A549 (cell line): ENCODE measurements around the gene RTCB.

Experiments
- CEBPB ChIP-seq, 2 experiments: fragments of >200 bp in 1 of 2; sonication (Bioruptor Twin) in 1 of 2; formaldehyde crosslinking in 1 of 2; IDR thresholded peaks; 2 replicates each; pipeline ENCODE4 v1.6.1; 2012 to 2016
- ESRRA ChIP-seq: fragments of 150-350 bp; IDR thresholded peaks from 2 replicates; pipeline ENCODE4 v1.6.1; 2014; ENCODE audit warnings: mild to moderate bottlenecking, low read length, borderline replicate concordance
- FOSL2 ChIP-seq, 2 experiments: fragments of 450-650 bp in 1 of 2; fragments of >200 bp in 1 of 2; sonication (Bioruptor Twin) in 1 of 2; formaldehyde crosslinking; IDR thresholded peaks; 2 replicates each; pipeline versions ENCODE4 v1.5.0 to v1.6.1; 2016 to 2020; ENCODE audit warnings: mild to moderate bottlenecking in 1 of 2, moderate library complexity in 1 of 2
- JUN ChIP-seq, 2 experiments: fragments of >200 bp; sonication (Bioruptor Twin); formaldehyde crosslinking; IDR thresholded peaks; 2 replicates in 1 of 2; 3 replicates in 1 of 2; pipeline ENCODE4 v1.6.1; 2016 to 2017
- KDM1A ChIP-seq: fragments of 200-600 bp; sonication (generic); IDR thresholded peaks from 2 replicates; pipeline ENCODE4 v1.6.1; 2016; ENCODE audit warnings: low read depth, mild to moderate bottlenecking
- MAZ ChIP-seq: fragments of 150-350 bp; IDR thresholded peaks from 2 replicates; pipeline ENCODE4 v1.6.1; 2014; ENCODE audit warnings: antibody characterized with exemption, low read depth, low read length, borderline replicate concordance
- MYC ChIP-seq: IDR thresholded peaks from 2 replicates; pipeline ENCODE4 v1.6.1; 2012; ENCODE audit warnings: mild to moderate bottlenecking, inconsistent platforms, low read length, improper control_type of control experiment, borderline replicate concordance
- POLR2A ChIP-seq: IDR thresholded peaks from 2 replicates; pipeline ENCODE4 v1.6.1; 2012; ENCODE audit warnings: mild to moderate bottlenecking, low read length
- RAD21 ChIP-seq, 2 experiments: fragments of >200 bp in 1 of 2; sonication (Bioruptor Twin) in 1 of 2; formaldehyde crosslinking in 1 of 2; IDR thresholded peaks in 1 of 2; conservative IDR thresholded peaks in 1 of 2; 2 replicates in 1 of 2; 3 replicates in 1 of 2; pipeline ENCODE4 v1.6.1; 2012 to 2018; ENCODE audit warnings: inconsistent platforms in 1 of 2
- SMC3 ChIP-seq: fragments of >200 bp; sonication (Bioruptor Twin); formaldehyde crosslinking; IDR thresholded peaks from 3 replicates; pipeline ENCODE4 v1.6.1; 2018; ENCODE audit warnings: inconsistent platforms
- ZFP36 ChIP-seq: fragments of 450-650 bp; IDR thresholded peaks from 2 replicates; pipeline ENCODE4 v1.6.1; 2014; ENCODE audit warnings: borderline replicate concordance; ENCODE audit not compliant: partially characterized antibody
- TF ChIP-seq, protein P1 (sequence below): fragments of >200 bp; sonication (Bioruptor Twin); formaldehyde crosslinking; IDR thresholded peaks from 3 replicates; pipeline ENCODE4 v1.5.1; 2016
- TF ChIP-seq, protein P2 (sequence below): IDR thresholded peaks from 2 replicates; pipeline ENCODE4 v1.6.1; 2012
- TF ChIP-seq, protein P3 (sequence below): fragments of 200-600 bp; sonication (generic); IDR thresholded peaks from 2 replicates; pipeline ENCODE4 v1.6.1; 2016; ENCODE audit warnings: antibody characterized with exemption, mild to moderate bottlenecking, moderate library complexity

DNA sequence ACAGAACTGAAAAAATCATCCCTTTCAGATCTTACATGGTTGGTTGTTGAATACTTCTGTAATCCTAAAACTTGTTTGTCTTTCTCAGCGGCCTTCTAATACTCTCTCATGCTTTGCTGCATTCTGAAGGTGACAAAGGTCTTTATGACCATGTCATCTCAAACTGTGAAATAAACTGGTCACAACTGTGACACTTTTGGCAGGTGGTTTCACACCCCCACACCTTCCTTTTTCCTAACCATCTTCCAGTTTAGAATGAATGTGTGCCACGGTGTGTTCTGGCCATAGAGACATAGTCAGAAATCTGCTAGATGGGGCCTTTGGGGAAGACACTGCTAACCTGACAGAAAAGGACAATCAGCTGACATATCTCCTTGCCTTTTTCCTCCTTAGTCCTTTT, 69.1 kb downstream of the RTCB start:
- TF ChIP-seq, protein P1, sequence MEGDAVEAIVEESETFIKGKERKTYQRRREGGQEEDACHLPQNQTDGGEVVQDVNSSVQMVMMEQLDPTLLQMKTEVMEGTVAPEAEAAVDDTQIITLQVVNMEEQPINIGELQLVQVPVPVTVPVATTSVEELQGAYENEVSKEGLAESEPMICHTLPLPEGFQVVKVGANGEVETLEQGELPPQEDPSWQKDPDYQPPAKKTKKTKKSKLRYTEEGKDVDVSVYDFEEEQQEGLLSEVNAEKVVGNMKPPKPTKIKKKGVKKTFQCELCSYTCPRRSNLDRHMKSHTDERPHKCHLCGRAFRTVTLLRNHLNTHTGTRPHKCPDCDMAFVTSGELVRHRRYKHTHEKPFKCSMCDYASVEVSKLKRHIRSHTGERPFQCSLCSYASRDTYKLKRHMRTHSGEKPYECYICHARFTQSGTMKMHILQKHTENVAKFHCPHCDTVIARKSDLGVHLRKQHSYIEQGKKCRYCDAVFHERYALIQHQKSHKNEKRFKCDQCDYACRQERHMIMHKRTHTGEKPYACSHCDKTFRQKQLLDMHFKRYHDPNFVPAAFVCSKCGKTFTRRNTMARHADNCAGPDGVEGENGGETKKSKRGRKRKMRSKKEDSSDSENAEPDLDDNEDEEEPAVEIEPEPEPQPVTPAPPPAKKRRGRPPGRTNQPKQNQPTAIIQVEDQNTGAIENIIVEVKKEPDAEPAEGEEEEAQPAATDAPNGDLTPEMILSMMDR, result no peak
- no peak for TF ChIP-seq KDM1A
- TF ChIP-seq, protein P2, sequence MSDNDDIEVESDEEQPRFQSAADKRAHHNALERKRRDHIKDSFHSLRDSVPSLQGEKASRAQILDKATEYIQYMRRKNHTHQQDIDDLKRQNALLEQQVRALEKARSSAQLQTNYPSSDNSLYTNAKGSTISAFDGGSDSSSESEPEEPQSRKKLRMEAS, result no peak
- TF ChIP-seq POLR2A, result no peak
- TF ChIP-seq, protein P3, sequence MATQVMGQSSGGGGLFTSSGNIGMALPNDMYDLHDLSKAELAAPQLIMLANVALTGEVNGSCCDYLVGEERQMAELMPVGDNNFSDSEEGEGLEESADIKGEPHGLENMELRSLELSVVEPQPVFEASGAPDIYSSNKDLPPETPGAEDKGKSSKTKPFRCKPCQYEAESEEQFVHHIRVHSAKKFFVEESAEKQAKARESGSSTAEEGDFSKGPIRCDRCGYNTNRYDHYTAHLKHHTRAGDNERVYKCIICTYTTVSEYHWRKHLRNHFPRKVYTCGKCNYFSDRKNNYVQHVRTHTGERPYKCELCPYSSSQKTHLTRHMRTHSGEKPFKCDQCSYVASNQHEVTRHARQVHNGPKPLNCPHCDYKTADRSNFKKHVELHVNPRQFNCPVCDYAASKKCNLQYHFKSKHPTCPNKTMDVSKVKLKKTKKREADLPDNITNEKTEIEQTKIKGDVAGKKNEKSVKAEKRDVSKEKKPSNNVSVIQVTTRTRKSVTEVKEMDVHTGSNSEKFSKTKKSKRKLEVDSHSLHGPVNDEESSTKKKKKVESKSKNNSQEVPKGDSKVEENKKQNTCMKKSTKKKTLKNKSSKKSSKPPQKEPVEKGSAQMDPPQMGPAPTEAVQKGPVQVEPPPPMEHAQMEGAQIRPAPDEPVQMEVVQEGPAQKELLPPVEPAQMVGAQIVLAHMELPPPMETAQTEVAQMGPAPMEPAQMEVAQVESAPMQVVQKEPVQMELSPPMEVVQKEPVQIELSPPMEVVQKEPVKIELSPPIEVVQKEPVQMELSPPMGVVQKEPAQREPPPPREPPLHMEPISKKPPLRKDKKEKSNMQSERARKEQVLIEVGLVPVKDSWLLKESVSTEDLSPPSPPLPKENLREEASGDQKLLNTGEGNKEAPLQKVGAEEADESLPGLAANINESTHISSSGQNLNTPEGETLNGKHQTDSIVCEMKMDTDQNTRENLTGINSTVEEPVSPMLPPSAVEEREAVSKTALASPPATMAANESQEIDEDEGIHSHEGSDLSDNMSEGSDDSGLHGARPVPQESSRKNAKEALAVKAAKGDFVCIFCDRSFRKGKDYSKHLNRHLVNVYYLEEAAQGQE, result no peak
- no peak for TF ChIP-seq RAD21 (conservative IDR thresholded peaks at IDR 0.05 in 1 of 2, IDR thresholded peaks at IDR 0.05 in 1 of 2)
- TF ChIP-seq MAZ, result no peak
- TF ChIP-seq MYC, result no peak
- no peak for TF ChIP-seq ESRRA
- no peak for TF ChIP-seq ZFP36
- no peak for TF ChIP-seq SMC3
- TF ChIP-seq JUN (IDR thresholded peaks at IDR 0.05), result no peak
- TF ChIP-seq CEBPB (IDR thresholded peaks at IDR 0.05), result no peak
- no peak for TF ChIP-seq FOSL2 (IDR thresholded peaks at IDR 0.05)
- TF ChIP-seq FOSL2 (CRISPR knock-in tag; IDR thresholded peaks at IDR 0.05), result no peak
